ENCODE results near the gene MYCBP2. TPM values are rescaled to one million over a fixed set of nuclear protein-coding genes. Genes with fewer than 3 reads are reported as not detected.

The MYCBP2 gene
- total RNA-seq, 2 experiments from 2014 or later = 97.5 to 101 TPM

- CTCF ChIA-PET = no interaction called here
- H3K27me3 Mint-ChIP-seq = no peaks in the 10 kb centered on the region
- ATAC-seq (no peak), DNase-seq (no peak)
- TF ChIP-seq, protein P1, sequence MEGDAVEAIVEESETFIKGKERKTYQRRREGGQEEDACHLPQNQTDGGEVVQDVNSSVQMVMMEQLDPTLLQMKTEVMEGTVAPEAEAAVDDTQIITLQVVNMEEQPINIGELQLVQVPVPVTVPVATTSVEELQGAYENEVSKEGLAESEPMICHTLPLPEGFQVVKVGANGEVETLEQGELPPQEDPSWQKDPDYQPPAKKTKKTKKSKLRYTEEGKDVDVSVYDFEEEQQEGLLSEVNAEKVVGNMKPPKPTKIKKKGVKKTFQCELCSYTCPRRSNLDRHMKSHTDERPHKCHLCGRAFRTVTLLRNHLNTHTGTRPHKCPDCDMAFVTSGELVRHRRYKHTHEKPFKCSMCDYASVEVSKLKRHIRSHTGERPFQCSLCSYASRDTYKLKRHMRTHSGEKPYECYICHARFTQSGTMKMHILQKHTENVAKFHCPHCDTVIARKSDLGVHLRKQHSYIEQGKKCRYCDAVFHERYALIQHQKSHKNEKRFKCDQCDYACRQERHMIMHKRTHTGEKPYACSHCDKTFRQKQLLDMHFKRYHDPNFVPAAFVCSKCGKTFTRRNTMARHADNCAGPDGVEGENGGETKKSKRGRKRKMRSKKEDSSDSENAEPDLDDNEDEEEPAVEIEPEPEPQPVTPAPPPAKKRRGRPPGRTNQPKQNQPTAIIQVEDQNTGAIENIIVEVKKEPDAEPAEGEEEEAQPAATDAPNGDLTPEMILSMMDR (IDR thresholded peaks at IDR 0.05) = no peak
- no peaks in the 10 kb centered on the region for H3K9me3 Mint-ChIP-seq
- no peaks in the 10 kb centered on the region for H3K4me1 Mint-ChIP-seq (ENCODE audit: low read depth)
- H3K4me3 Mint-ChIP-seq = no peak overlapping the region
- POLR2A ChIA-PET = no interaction called here
- H3K27ac Mint-ChIP-seq = no peak overlapping the region
- intact Hi-C loops (cut with micrococcal nuclease) = no loop called here
- peaks cover 55% of the 10 kb centered on the region for H3K36me3 Mint-ChIP-seq (ENCODE audit: low read depth)
Measured at GRCh38 chr13:77139306-77139705, 187.6 kb downstream of the MYCBP2 start.

DNA sequence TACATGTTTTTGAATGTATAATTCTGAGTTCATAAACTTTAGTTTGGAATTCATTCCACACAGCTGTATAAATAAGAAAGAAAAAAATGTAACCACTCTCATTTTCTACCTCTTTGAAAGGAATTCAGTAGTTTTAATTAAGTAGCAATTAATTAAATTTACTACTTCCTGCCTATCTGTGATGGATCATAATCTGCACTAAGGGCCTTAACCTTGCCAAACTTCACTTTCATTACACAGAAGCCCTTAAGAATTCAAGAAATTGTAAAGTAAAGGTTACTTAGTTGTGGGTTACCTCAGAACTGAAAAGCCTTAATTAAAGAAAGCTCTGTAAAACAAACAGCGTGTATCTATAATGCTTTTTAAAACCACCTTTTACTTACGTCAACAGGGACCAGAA is 188.1 kb downstream of the MYCBP2 start:
- peaks cover 57% of the 10 kb centered on the region for H3K36me3 Mint-ChIP-seq (ENCODE audit: low read depth)
- no peak for DNase-seq
- intact Hi-C loops (cut with micrococcal nuclease) = no loop called here
- no peak for ATAC-seq
- no peaks in the 10 kb centered on the region for H3K4me1 Mint-ChIP-seq (ENCODE audit: low read depth)
- H3K27me3 Mint-ChIP-seq = no peaks in the 10 kb centered on the region
- no peak overlapping the region for H3K4me3 Mint-ChIP-seq
- ChIA-PET CTCF (no interaction called here), POLR2A (no interaction called here)
- H3K9me3 Mint-ChIP-seq = no peaks in the 10 kb centered on the region
- H3K27ac Mint-ChIP-seq = no peak overlapping the region
- TF ChIP-seq, protein P1 (IDR thresholded peaks at IDR 0.05) = no peak

GRCh38 chr13:77136902-77137420 is 189.9 kb downstream of the MYCBP2 start:
- H3K36me3 Mint-ChIP-seq (ENCODE audit: low read depth) = peaks cover 56% of the 10 kb centered on the region
- ChIA-PET POLR2A (no interaction called here), CTCF (no interaction called here)
- no peaks in the 10 kb centered on the region for H3K9me3 Mint-ChIP-seq
- H3K27me3 Mint-ChIP-seq = no peaks in the 10 kb centered on the region
- H3K27ac Mint-ChIP-seq = no peak overlapping the region
- DNase-seq (no peak), ATAC-seq (no peak)
- intact Hi-C loops (cut with micrococcal nuclease) = no loop called here
- H3K4me3 Mint-ChIP-seq = no peak overlapping the region
- TF ChIP-seq, protein P1 (IDR thresholded peaks at IDR 0.05) = no peak
- H3K4me1 Mint-ChIP-seq (ENCODE audit: low read depth) = no peaks in the 10 kb centered on the region

DNA sequence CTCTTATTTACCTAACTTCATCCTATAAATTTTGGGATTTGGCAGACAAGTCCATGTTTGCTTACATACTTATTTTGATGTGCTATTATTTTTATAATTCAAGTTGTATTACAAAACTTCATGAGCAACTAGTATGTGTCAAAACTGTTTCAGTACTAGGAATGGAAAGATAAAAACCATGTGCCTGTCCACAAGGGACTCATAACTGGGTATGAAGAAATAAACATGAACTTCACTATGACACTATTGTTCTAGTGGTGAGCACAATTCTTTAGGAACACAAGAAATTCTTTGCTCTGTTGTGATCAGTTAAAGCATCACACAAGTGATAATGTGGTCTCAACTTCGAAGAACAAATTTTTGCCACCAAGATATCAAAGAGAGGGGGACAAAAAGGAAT is 202.5 kb downstream of the MYCBP2 start:
- Mint-ChIP-seq H3K27me3 (no peaks in the 10 kb centered on the region), H3K27ac (no peak overlapping the region), H3K36me3 (ENCODE audit: low read depth) (peaks cover 14% of the 10 kb centered on the region), H3K4me1 (ENCODE audit: low read depth) (no peaks in the 10 kb centered on the region), H3K4me3 (no peak overlapping the region), H3K9me3 (no peaks in the 10 kb centered on the region)
- ChIA-PET CTCF (no interaction called here), POLR2A (no interaction called here)
- no peak for DNase-seq
- TF ChIP-seq, protein P1 (IDR thresholded peaks at IDR 0.05) = no peak
- intact Hi-C loops (cut with micrococcal nuclease) = no loop called here
- no peak for ATAC-seq

DNA sequence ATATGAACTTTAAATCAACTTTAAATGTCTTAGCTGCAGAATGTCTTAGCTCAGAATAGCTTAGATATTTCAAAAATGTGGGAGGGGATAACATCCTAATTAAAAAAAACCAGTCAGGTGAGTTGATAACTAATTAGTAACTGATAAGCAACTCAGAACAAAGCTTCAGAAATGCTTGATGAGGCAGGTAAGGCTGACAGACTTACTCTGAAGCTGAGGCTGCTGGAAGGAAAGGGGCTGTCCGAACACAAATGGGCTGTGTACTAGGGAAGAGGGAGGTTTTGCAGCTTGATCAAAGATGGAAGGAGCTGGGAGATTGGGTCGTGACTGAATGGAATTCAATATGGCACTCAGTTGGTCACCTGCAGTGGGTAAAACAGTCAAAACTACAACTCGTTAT is 208.8 kb downstream of the MYCBP2 start:
- intact Hi-C loops (cut with micrococcal nuclease) = no loop called here
- ATAC-seq (no peak), DNase-seq (no peak)
- Mint-ChIP-seq H3K27ac (no peak overlapping the region), H3K9me3 (no peaks in the 10 kb centered on the region), H3K36me3 (ENCODE audit: low read depth) (peaks cover 40% of the 10 kb centered on the region), H3K27me3 (no peaks in the 10 kb centered on the region), H3K4me1 (ENCODE audit: low read depth) (no peaks in the 10 kb centered on the region), H3K4me3 (no peak overlapping the region)
- TF ChIP-seq, protein P1 (IDR thresholded peaks at IDR 0.05) = no peak
- ChIA-PET CTCF (interaction anchor here (1.1 to 1.6 kb wide), 4 partner anchors 14 to 360 kb away, joined by 3 to 5 read pairs (median 4); no protein-coding TSS in a partner anchor), POLR2A (no interaction called here)

Data from activated CD8-positive, alpha-beta T cell treated with anti-CD3 and anti-CD28 coated beads for 36 hours (primary cell).